LoVo (cell line): ENCODE data around the gene C14orf180.
"Not testable (repeated sequence)": the region's sequence is repeated elsewhere in the genome, so short reads cannot be mapped to it uniquely, and the experiment has no call there.

ENCODE experiments used
- DNase-seq: peaks from one replicate; pipeline ENCODE4 v3.0.0-alpha.2; 2016; ENCODE audit warnings: low spot score

The C14orf180 gene

GRCh38 chr14:104578321-104578720 is 1.2 kb upstream of the C14orf180 start:
- DNase-seq, result no peak

- not testable (repeated sequence) for DNase-seq
These were observed 375 bp downstream of the C14orf180 start for GRCh38 chr14:104579939-104580338.

- no peak for DNase-seq
These were observed 1.4 kb downstream of the C14orf180 start for GRCh38 chr14:104580961-104581360.

- DNase-seq, result no peak
These were observed 2.0 kb downstream of the C14orf180 start for GRCh38 chr14:104581521-104581920.

GRCh38 chr14:104582005-104582404 is 2.4 kb downstream of the C14orf180 start:
- no peak for DNase-seq

GRCh38 chr14:104582662-104583061 is 3.1 kb downstream of the C14orf180 start:
- no peak for DNase-seq

GRCh38 chr14:104583424-104584306 is 4.1 kb downstream of the C14orf180 start:
- no peak for DNase-seq

GRCh38 chr14:104584557-104584956 is 5.0 kb downstream of the C14orf180 start:
- no peak for DNase-seq

- DNase-seq, result no peak
These were observed 6.6 kb downstream of the C14orf180 start for GRCh38 chr14:104585966-104586697.

GRCh38 chr14:104586832-104587620 is 7.5 kb downstream of the C14orf180 start:
- no peak for DNase-seq

- no peak for DNase-seq
These were observed 8.1 kb downstream of the C14orf180 start for GRCh38 chr14:104587641-104588040.

- DNase-seq, result no peak
These were observed 8.7 kb downstream of the C14orf180 start for GRCh38 chr14:104588066-104588857.

- DNase-seq, result no peak
These were observed 10.0 kb downstream of the C14orf180 start for GRCh38 chr14:104589338-104590195.

- DNase-seq, result no peak
These were observed 10.8 kb downstream of the C14orf180 start for GRCh38 chr14:104590240-104590965.

- no peak for DNase-seq
These were observed 11.5 kb downstream of the C14orf180 start for GRCh38 chr14:104591031-104591430.

- DNase-seq, result no peak
These were observed 12.1 kb downstream of the C14orf180 start for GRCh38 chr14:104591506-104592291.

- DNase-seq, result no peak
These were observed 12.7 kb downstream of the C14orf180 start for GRCh38 chr14:104592292-104592672.

GRCh38 chr14:104592785-104593184 is 13.2 kb downstream of the C14orf180 start:
- no peak for DNase-seq

- DNase-seq, result no peak
These were observed 13.7 kb downstream of the C14orf180 start for GRCh38 chr14:104593241-104593701.
